Pancreas (tissue), 10 donors: ENCODE data around the gene RMI1. TPM values are rescaled to one million over a fixed set of nuclear protein-coding genes. Genes with fewer than 3 reads are reported as not detected.

Source experiments
- ATAC-seq, 4 donors: fragments of 200-7000 bp; cut with Tn5 transposase; one replicate each; pipeline versions ENCODE4 v1.8.0 to v1.9.1; 2020; ENCODE audit warnings: mild to moderate bottlenecking in 4 of 4, moderate library complexity in 4 of 4
- DNase-seq, 6 donors: peaks; one replicate each; pipeline ENCODE4 v3.0.0-alpha.2; 2020
- FAIRE-seq: peaks from 2 replicates; lab custom pipeline; 2012; peaks lifted over from hg19 to GRCh38; lab: Jason Lieb, UNC
- H3K27ac ChIP-seq, 4 donors: fragments of 200-600 bp; sonication (generic); 1 replicate in 3 of 4; 2 replicates in 1 of 4; pipeline versions ENCODE4 v1.5.0 to v1.8.0; 2020
- H3K27me3 ChIP-seq, 4 donors: fragments of 200-600 bp; one replicate each; pipeline ENCODE4 v1.8.0; 2021
- H3K36me3 ChIP-seq, 3 donors: fragments of 200-600 bp; sonication (generic) in 1 of 3; one replicate each; pipeline versions ENCODE4 v1.5.0 to v1.8.0; 2020 to 2021
- H3K4me1 ChIP-seq, 3 donors: fragments of 200-600 bp; one replicate each; pipeline ENCODE4 v1.8.0; 2021
- H3K4me3 ChIP-seq, 4 donors: fragments of 200-600 bp; sonication (generic) in 2 of 4; one replicate each; pipeline versions ENCODE4 v1.5.0 to v1.8.0; 2020 to 2021
- H3K9me3 ChIP-seq, 4 donors: fragments of 200-600 bp; one replicate each; pipeline ENCODE4 v1.8.0; 2021
- CTCF ChIP-seq, 4 donors: fragments of 200-600 bp; sonication (generic) in 3 of 4; IDR thresholded peaks; one replicate each; pipeline versions ENCODE4 v1.5.0 to v1.8.0; 2021; ENCODE audit warnings: antibody characterized with exemption in 4 of 4
- WGBS, 2 donors: extraction: QIAGEN DNeasy Blood & Tissue Kit; methylation state at CpG; one replicate each; pipeline ENCODE4 v1.1.7; 2013; 5-methylcytosine and 5-hydroxymethylcytosine counted together
- intact Hi-C, 3 donors: fragments of 100-400 bp; cut with DNase I; formaldehyde crosslinking; loops; one replicate each; pipeline versions ENCODE4 v1.11.1 to v1.14.2; 2022
- microRNA-seq, 2 donors: library from miRNA; unstranded; fragments of <30 nt; microRNA quantifications; one replicate each; pipeline versions ENCODE4 to v1.1.0, GENCODE V29; 2019 to 2020
- polyA plus RNA-seq, 2 donors: library from polyadenylated mRNA; stranded (reverse); fragments of 200-250 nt; gene quantifications; one replicate each; pipeline ENCODE4 v1.2.3, GENCODE V29; 2013
- total RNA-seq, 6 donors: library from RNA; stranded (reverse); fragmentation: NEBNext Ultra II Directional in 4 of 6; extraction: Animal tissue kit (Norgen Biotek cat#: 25700) in 4 of 6; gene quantifications; one replicate each; pipeline versions ENCODE4 v1.2.1 to v1.2.4, GENCODE V29; 2021 to 2023
- donor health status: healthy with polysubstance abuse.
- donor health status: DM: no; HTN: no; CAD: no; lungs with moderate emphysema.
- donor health status: DM: no; HTN: no; CAD: no.
- donor health status: control.
- donor health status: control.
- donor health status: Bipolar disorder and iron deficiency.
- donor health status: DM: yes; HTN: yes; CAD: no.
- donor health status: DM: no; HTN: no; CAD: no.
- donor health status: DM: no; HTN: no; CAD: no.
- donor health status: DM: yes; HTN: yes; CAD: no.

RMI1 gene
- total and polyA plus RNA-seq, 8 donors = 1.6 to 5.6 (median 4.0) TPM

- no peak for ATAC-seq
- WGBS, 2 donors = 90 to 95% methylated on average over 5 of the region's 5 CpGs
- H3K36me3 ChIP-seq = no peaks in the 10 kb centered on the region
- intact Hi-C loops = no loop called here
- H3K4me1 ChIP-seq = no peaks in the 10 kb centered on the region
- no peak for TF ChIP-seq CTCF (IDR thresholded peaks at IDR 0.05)
- H3K27ac ChIP-seq = no peak overlapping the region
- no peaks in the 10 kb centered on the region for H3K27me3 ChIP-seq
- no peak overlapping the region for H3K4me3 ChIP-seq
- H3K9me3 ChIP-seq = no peaks in the 10 kb centered on the region
- DNase-seq = no peak
- FAIRE-seq = no peak
Observed at GRCh38 chr9:84045481-84046097, 65.0 kb downstream of the RMI1 start.

Small RNA genes lying within 50 kb of the gene (microRNA-seq; reads per million reads assigned to microRNA genes)
- 106 to 233 reads per million in 2 donors for gene MIR7-1

Other genes with a start within 250 kb of the RMI1 start
- 1 to 10 TPM; 3.7 to 6.6 (median 5.8) TPM for gene GKAP1, start 163.0 kb upstream of the RMI1 start, total RNA-seq
- 10 to 100 TPM; 10.7 to 13.2 TPM for gene GKAP1, start 163.0 kb upstream of the RMI1 start, polyA plus RNA-seq
- 1 to 10 TPM; 3.0 to 5.3 (median 3.8) TPM for gene KIF27, start 59.4 kb upstream of the RMI1 start, total RNA-seq
- gene KIF27, start 59.4 kb upstream of the RMI1 start, polyA plus RNA-seq = 1 to 10 TPM in 1 of 2 donors, under 1 TPM in 1; 0.80 to 1.4 TPM
- gene HNRNPK, start 590 bp upstream of the RMI1 start, total RNA-seq = 100 to 1,000 TPM; 126 to 245 (median 217) TPM
- 100 to 1,000 TPM in 1 of 2 donors, 10 to 100 TPM in 1; 90.1 to 206 TPM for gene HNRNPK, start 590 bp upstream of the RMI1 start, polyA plus RNA-seq